Retinal pigment epithelial cell (primary cell): ENCODE data around the gene UGT1A6.
"Not testable (repeated sequence)": the region's sequence is repeated elsewhere in the genome, so short reads cannot be mapped to it uniquely, and the experiment has no call there.

Experiments used
- DNase-seq: peaks from one replicate; pipeline ENCODE4 v3.0.0-alpha.2; 2010; ENCODE audit warnings: low read depth
- H3K4me3 ChIP-seq: 2 replicates; pipeline ENCODE4 v1.5.1; 2011; ENCODE audit warnings: mild to moderate bottlenecking, low read length, control low read depth, moderate library complexity
- TF ChIP-seq, protein P1 (sequence below): conservative IDR thresholded peaks from 2 replicates; pipeline ENCODE4 v1.5.1; 2011; ENCODE audit warnings: low read depth, low read length, control low read depth, inconsistent platforms

Gene UGT1A6

DNA sequence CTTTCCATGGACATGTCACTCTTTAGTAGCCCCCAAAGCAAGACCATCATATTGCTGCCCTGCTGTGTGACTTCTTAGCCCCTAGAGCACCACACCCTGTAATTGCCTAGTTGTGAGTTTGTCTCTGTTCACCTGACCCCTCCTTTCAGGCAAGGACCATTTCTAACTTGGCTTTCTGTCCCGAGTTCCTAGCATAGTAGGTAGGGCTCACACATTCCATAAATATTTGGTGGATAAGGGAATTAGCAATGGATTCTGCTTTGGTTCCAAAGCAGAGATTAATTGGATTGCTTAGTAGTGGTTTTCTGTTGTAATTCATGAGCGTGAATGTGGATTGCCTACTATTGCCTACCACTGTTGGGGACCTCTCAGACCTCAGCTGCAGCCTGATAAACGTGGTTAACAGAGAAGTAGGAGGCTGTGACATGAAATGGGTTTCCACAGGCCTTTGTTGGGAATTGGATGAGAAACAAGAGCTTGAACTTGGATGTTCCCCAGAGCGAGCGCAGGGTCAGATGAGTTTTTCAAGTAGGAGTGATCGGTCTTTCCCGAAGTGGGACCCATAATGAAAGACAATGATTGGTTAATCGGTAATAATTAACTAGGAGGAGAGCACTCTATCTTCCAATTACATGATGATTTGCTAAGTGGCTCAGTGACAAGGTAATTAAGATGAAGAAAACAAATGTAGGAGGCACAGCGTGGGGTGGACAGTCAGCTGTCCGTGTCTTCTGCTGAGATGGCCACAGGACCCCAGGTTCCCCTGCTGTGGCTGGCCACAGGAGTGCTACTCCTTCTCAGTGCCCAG lies 54.0 kb downstream of the UGT1A6 start:
- H3K4me3 ChIP-seq, result no peak overlapping the region
- peak; percentile 34 for DNase-seq
- TF ChIP-seq, protein P1, sequence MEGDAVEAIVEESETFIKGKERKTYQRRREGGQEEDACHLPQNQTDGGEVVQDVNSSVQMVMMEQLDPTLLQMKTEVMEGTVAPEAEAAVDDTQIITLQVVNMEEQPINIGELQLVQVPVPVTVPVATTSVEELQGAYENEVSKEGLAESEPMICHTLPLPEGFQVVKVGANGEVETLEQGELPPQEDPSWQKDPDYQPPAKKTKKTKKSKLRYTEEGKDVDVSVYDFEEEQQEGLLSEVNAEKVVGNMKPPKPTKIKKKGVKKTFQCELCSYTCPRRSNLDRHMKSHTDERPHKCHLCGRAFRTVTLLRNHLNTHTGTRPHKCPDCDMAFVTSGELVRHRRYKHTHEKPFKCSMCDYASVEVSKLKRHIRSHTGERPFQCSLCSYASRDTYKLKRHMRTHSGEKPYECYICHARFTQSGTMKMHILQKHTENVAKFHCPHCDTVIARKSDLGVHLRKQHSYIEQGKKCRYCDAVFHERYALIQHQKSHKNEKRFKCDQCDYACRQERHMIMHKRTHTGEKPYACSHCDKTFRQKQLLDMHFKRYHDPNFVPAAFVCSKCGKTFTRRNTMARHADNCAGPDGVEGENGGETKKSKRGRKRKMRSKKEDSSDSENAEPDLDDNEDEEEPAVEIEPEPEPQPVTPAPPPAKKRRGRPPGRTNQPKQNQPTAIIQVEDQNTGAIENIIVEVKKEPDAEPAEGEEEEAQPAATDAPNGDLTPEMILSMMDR, result no peak

DNA sequence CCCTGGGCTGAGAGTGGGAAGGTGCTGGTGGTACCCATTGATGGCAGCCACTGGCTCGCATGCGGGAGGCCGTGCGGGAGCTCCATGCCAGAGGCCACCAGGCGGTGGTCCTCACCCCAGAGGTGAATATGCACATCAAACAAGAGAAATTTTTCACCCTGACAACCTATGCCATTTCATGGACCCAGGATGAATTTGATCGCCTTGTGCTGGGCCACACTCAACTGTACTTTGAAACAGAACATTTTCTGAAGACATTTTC lies 54.5 kb downstream of the UGT1A6 start:
- TF ChIP-seq, protein P1, result no peak
- H3K4me3 ChIP-seq, result no peak overlapping the region
- DNase-seq, result no peak

DNA sequence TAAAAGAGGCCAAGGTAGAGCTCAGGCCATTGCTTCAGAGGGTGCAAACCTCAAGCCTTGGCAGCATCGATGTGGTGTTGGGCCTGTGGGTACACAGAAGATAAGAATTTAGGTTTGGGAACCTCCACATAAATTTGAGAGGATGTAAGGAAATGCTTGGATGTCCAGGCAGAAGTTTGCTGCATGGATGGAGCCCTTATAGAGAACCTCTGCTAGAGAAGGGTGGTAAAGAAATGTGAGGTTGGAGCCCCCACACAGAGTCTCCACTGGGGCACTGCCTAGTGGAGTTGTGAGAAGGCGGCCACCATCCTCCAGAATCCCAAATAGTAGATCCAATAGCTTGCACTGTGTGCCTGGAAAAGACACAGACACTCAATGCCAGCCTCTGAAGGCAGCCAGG lies 58.0 kb downstream of the UGT1A6 start:
- not testable (repeated sequence) for DNase-seq, H3K4me3 ChIP-seq

DNA sequence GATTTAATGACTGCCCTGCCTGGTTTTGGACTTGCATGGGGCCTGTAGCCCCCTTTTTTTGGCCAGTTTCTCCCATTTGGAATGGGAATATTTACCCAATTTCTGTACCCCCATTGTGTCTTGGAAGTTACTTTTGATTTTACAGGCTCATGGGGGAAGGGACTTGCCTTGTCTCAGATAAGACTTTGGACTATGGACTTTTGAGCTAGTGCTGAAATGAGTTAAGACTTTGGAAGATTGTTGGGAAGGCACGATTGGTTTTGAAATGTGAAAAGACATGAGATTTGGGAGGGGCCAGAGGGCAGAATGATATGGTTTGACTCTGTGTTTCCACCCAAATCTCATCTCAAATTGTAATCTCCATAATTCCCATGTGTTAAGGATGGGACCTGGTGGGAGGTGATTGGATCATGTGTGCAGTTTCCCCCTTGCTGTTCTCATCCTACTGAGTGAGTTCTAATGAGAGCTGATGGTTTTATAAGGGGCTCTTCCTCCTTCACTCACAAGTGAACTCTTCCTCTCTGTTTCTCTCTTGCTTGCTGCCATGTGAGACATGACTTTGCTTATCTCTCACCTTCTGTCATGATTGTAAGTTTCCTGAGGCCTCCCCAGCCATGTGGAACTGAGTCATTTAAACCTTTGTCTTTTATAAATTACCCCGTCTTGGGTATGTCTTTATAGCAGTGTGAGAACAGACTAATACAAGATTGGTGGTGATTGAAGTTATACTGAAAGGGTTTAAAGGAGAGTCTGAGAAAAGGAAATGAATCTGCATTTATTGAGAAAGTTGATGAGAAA lies 58.7 kb downstream of the UGT1A6 start:
- DNase-seq, result not testable (repeated sequence)

DNA sequence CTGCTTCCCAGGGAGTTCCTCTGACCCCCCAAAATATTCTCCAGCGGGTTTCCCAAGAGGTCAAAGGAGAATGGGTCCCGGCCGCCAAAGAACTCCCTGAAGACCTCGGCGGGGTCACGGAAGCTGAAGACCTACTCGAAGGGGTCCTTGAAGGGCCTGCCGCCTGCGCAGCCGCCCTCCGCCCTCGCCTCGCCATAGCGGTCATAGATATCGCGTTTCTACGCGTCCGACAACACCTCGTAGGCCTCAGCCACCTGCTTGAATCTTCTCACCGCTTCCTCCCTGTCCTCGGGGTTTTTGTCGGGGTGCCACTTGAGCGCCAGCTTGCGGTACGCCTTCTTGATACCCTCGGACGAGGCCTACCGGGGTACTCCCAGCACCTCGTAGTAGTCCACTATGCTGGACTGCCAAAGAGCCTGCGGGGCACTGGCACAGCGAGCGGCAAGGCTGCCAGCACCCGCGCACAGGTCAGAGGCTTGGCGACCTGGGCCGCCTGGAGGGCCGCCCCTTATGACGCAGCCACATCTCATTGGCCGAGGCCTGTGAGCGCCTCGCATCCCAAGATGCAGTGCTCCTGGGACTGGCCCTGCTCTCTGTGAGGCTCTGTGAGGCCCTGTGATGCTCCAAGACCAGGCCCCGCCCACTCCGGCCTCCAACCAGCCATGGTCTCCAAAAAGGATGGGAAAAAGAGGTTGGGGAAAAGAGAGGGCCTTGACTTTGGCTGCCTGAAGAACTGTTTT lies 62.4 kb downstream of the UGT1A6 start:
- DNase-seq, result no peak
- H3K4me3 ChIP-seq, result no peak overlapping the region
- TF ChIP-seq, protein P1, result no peak

More for the DNA sequence above, 58.7 kb downstream of the UGT1A6 start:
- H3K4me3 ChIP-seq, result not testable (repeated sequence)

DNA sequence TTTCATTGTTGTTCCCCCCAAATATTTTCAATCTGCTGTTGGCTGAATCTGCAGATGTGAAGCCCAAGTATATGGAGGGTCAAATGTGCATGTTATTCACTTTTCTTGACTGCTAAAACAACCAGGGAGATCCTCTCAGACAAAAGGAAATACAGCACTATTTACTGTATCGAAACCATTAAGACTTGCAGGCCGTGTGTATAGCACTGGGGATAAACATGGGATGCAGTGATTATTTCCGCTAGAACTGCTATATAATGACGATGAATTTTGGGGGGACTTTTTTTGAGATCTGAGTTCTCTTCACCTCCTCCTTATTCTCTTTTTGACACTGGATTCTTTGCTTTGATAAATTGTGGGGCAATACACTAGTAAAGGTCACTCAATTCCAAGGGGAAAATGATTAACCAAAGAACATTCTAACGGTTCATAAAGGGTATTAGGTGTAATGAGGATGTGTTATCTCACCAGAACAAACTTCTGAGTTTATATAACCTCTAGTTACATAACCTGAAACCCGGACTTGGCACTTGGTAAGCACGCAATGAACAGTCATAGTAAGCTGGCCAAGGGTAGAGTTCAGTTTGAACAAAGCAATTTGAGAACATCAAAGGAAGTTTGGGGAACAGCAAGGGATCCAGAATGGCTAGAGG lies 63.9 kb downstream of the UGT1A6 start:
- TF ChIP-seq, protein P1, result no peak
- DNase-seq, result no peak
- H3K4me3 ChIP-seq, result no peak overlapping the region

DNA sequence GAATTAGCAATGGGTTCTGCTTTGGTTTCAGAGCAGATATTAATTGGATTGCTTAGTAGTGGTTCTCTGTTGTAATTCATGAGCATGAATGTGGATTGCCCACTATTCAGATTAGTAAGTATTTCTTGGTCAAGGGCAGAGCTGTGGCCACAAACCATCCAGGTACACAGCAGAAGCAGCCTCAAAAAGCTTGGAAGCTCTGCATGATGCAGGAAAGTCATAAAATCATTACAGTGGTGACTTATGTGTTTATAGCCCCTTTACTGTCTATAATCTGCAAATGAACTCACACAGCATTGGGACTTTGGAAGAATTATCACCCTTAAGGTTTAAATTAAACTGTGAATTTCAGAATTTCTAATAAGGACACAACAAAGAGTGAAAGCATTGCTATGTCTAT lies 65.5 kb downstream of the UGT1A6 start:
- no peak for DNase-seq
- TF ChIP-seq, protein P1, result no peak
- H3K4me3 ChIP-seq, result no peak overlapping the region
